ENCODE results near the gene SLC25A19. TPM values are rescaled to one million over a fixed set of nuclear protein-coding genes. Genes with fewer than 3 reads are reported as not detected.
"Not testable (repeated sequence)": the region's sequence is repeated elsewhere in the genome, so short reads cannot be mapped to it uniquely, and the experiment has no call there.

Gene SLC25A19
- total RNA-seq, 1 experiment from 2014 or later: 29.8 TPM

- DNase-seq: no peak
- no peak for TF ChIP-seq CTCF (IDR thresholded peaks at IDR 0.05; ENCODE audit: insufficient read depth in 1 of 2, low read depth in 1 of 2, low read length in 1 of 2, severe bottlenecking in 1 of 2, unreplicated experiment in 1 of 2)
- no peaks in the 10 kb centered on the region for H3K27me3 ChIP-seq (replicated peaks; ENCODE audit: control insufficient read depth, insufficient read depth, low read length)
- no peak overlapping the region for H3K27ac Mint-ChIP-seq (ENCODE audit: unreplicated experiment)
- H3K9me3 ChIP-seq: no peaks in the 10 kb centered on the region
- H3K36me3 ChIP-seq (ENCODE audit: control insufficient read depth, insufficient read depth, low read length): peaks cover 4% of the 10 kb centered on the region
- CTCF ChIA-PET: no interaction called here
- H3K4me3 ChIP-seq (ENCODE audit: low read depth, low read length): no peak overlapping the region
- BruUV-seq (replicated peaks): no TSS peak
- POLR2A ChIA-PET: no interaction called here
- no peak overlapping the region for H3K4me3 Mint-ChIP-seq (ENCODE audit: unreplicated experiment)
- H3K9me3 Mint-ChIP-seq (ENCODE audit: unreplicated experiment): no peaks in the 10 kb centered on the region
- peaks cover 28% of the 10 kb centered on the region for H3K36me3 Mint-ChIP-seq (ENCODE audit: insufficient read depth, unreplicated experiment)
- peaks cover 7% of the 10 kb centered on the region for H3K4me1 Mint-ChIP-seq (ENCODE audit: low read depth, unreplicated experiment)
- no peaks in the 10 kb centered on the region for H3K27me3 Mint-ChIP-seq (ENCODE audit: insufficient read depth, unreplicated experiment)
- H3K4me1 ChIP-seq: no peaks in the 10 kb centered on the region; the same call in 1 of the 2 replicates
- intact Hi-C loops (cut with micrococcal nuclease; ENCODE audit: unreplicated experiment): no loop called here
Measured at GRCh38 chr17:75287221-75287620, 2.0 kb downstream of the SLC25A19 start.

GRCh38 chr17:75285123-75285522, 4.1 kb downstream of the SLC25A19 start:
- intact Hi-C loops (cut with micrococcal nuclease; ENCODE audit: unreplicated experiment): no loop called here
- no peak overlapping the region for H3K4me3 Mint-ChIP-seq (ENCODE audit: unreplicated experiment)

GRCh38 chr17:75280189-75280588, 9.0 kb downstream of the SLC25A19 start:
- intact Hi-C loops (cut with micrococcal nuclease; ENCODE audit: unreplicated experiment); POLR2A ChIA-PET; H3K9me3 ChIP-seq; H3K27me3 Mint-ChIP-seq (ENCODE audit: insufficient read depth, unreplicated experiment); BruUV-seq (replicated peaks); H3K27ac Mint-ChIP-seq (ENCODE audit: unreplicated experiment); H3K9me3 Mint-ChIP-seq (ENCODE audit: unreplicated experiment); H3K4me3 Mint-ChIP-seq (ENCODE audit: unreplicated experiment); H3K27me3 ChIP-seq (replicated peaks; ENCODE audit: control insufficient read depth, insufficient read depth, low read length); H3K4me1 ChIP-seq; DNase-seq; H3K36me3 ChIP-seq (ENCODE audit: control insufficient read depth, insufficient read depth, low read length); H3K4me1 Mint-ChIP-seq (ENCODE audit: low read depth, unreplicated experiment); H3K4me3 ChIP-seq (ENCODE audit: low read depth, low read length): not testable (repeated sequence)
- peaks cover 48% of the 10 kb centered on the region for H3K36me3 Mint-ChIP-seq (ENCODE audit: insufficient read depth, unreplicated experiment)
- CTCF ChIA-PET: interaction anchor here (0.7 to 0.8 kb wide), 2 partner anchors 9 to 17 kb away, joined by 3 read pairs; partner anchors contain the start of gene MIF4GD

More at GRCh38 chr17:75285123-75285522, 4.1 kb downstream of the SLC25A19 start:
- no peaks in the 10 kb centered on the region for H3K27me3 ChIP-seq (replicated peaks; ENCODE audit: control insufficient read depth, insufficient read depth, low read length)
- DNase-seq: no peak
- H3K9me3 ChIP-seq: no peaks in the 10 kb centered on the region
- no peak overlapping the region for H3K27ac Mint-ChIP-seq (ENCODE audit: unreplicated experiment)
- H3K4me1 Mint-ChIP-seq (ENCODE audit: low read depth, unreplicated experiment): peaks cover 7% of the 10 kb centered on the region
- no peak for TF ChIP-seq CTCF (IDR thresholded peaks at IDR 0.05; ENCODE audit: insufficient read depth in 1 of 2, low read depth in 1 of 2, low read length in 1 of 2, severe bottlenecking in 1 of 2, unreplicated experiment in 1 of 2)
- POLR2A ChIA-PET: no interaction called here
- BruUV-seq (replicated peaks): no TSS peak
- no peaks in the 10 kb centered on the region for H3K9me3 Mint-ChIP-seq (ENCODE audit: unreplicated experiment)
- CTCF ChIA-PET: interaction anchor here (2.9 kb wide), 1 partner anchor 15 kb away, joined by 21 read pairs; the partner anchor contains the start of gene MIF4GD
- no peaks in the 10 kb centered on the region for H3K27me3 Mint-ChIP-seq (ENCODE audit: insufficient read depth, unreplicated experiment)
- peaks cover 39% of the 10 kb centered on the region for H3K36me3 Mint-ChIP-seq (ENCODE audit: insufficient read depth, unreplicated experiment)
- no peak overlapping the region for H3K4me3 ChIP-seq (ENCODE audit: low read depth, low read length)
- peaks cover 4% of the 10 kb centered on the region for H3K36me3 ChIP-seq (ENCODE audit: control insufficient read depth, insufficient read depth, low read length)
- H3K4me1 ChIP-seq: no peaks in the 10 kb centered on the region; the same call in 1 of the 2 replicates
